GM12878 (cell line): ENCODE data around the gene LIMA1. TPM values are rescaled to one million over a fixed set of nuclear protein-coding genes. Genes with fewer than 3 reads are reported as not detected.

Experiments
- ATAC-seq: fragments of 200-7000 bp; cut with Tn5 transposase; 3 replicates; pipeline ENCODE4 v1.9.1; 2020; ENCODE audit warnings: mild to moderate bottlenecking, moderate library complexity
- BruUV-seq: library from RNA; stranded (reverse); fragments of 400-500 nt; replicated peaks from 2 replicates; lab custom pipeline; 2021; lab: Mats Ljungman, UMichigan
- CTCF ChIA-PET: fragments of 300-600 bp; sonication (Branson Sonifier 250); formaldehyde crosslinking; extraction: SDS; loops from one replicate; lab custom pipeline; 2021; ENCODE audit warnings: inconsistent platforms; lab: Yijun Ruan, JAX
- POLR2A ChIA-PET: fragments of 350-600 bp; formaldehyde crosslinking; extraction: SDS; loops from one replicate; lab custom pipeline; 2021; ENCODE audit warnings: inconsistent platforms; lab: Charles Lee
- RAD21 ChIA-PET: fragments of 300-600 bp; sonication (Branson Sonifier 250); formaldehyde crosslinking; loops from one replicate; lab custom pipeline; 2023; ENCODE audit warnings: antibody characterized with exemption; ENCODE audit not compliant: unreplicated experiment; lab: Charles Lee
- SMC1A ChIA-PET: fragments of 300-600 bp; sonication (Branson Sonifier 250); formaldehyde crosslinking; loops from one replicate; lab custom pipeline; 2023; ENCODE audit not compliant: unreplicated experiment, uncharacterized antibody; lab: Charles Lee
- DNase-seq: peaks from one replicate; pipeline ENCODE4 v3.0.0-alpha.2; 2011; ENCODE audit warnings: low read depth, low spot score
- FAIRE-seq: peaks from 3 replicates; lab custom pipeline; 2011; peaks lifted over from hg19 to GRCh38; lab: Jason Lieb, UNC
- H2AFZ ChIP-seq: 2 replicates; pipeline ENCODE4 v1.6.0; 2011; ENCODE audit warnings: low read depth, low read length, control low read depth; ENCODE audit not compliant: control insufficient read depth
- H3K27ac ChIP-seq: 2 replicates; pipeline ENCODE4 v1.5.1; 2011; ENCODE audit warnings: control low read depth; ENCODE audit not compliant: control insufficient read depth, insufficient read depth
- H3K27me3 ChIP-seq, 2 experiments: replicated peaks in 1 of 2; 2 replicates each; pipeline versions ENCODE4 v1.6.0 to v1.6.1; 2011; ENCODE audit warnings: low read length in 1 of 2; ENCODE audit not compliant: control insufficient read depth in 2 of 2, insufficient read depth in 2 of 2
- H3K36me3 ChIP-seq, 2 experiments: 2 replicates each; pipeline ENCODE4 v1.5.1; 2011; ENCODE audit warnings: low read length in 1 of 2; ENCODE audit not compliant: control insufficient read depth in 2 of 2, insufficient read depth in 2 of 2
- H3K4me1 ChIP-seq: 2 replicates; pipeline ENCODE4 v1.6.1; 2011; ENCODE audit warnings: mild to moderate bottlenecking, low read length, moderate library complexity, mixed read lengths; ENCODE audit not compliant: control insufficient read depth, insufficient read depth
- H3K4me2 ChIP-seq: 2 replicates; pipeline ENCODE4 v1.6.0; 2011; ENCODE audit warnings: control low read depth; ENCODE audit not compliant: control insufficient read depth, insufficient read depth
- H3K4me3 ChIP-seq: fragments of 200-600 bp; sonication (generic); 2 replicates; pipeline ENCODE4 v1.5.1; 2016
- H3K79me2 ChIP-seq: 2 replicates; pipeline ENCODE4 v1.6.0; 2011; ENCODE audit warnings: low read length; ENCODE audit not compliant: control insufficient read depth, insufficient read depth
- H3K9ac ChIP-seq: 2 replicates; pipeline ENCODE4 v1.8.0; 2011; ENCODE audit warnings: low read length, control low read depth, mixed read lengths; ENCODE audit not compliant: control insufficient read depth, insufficient read depth
- H3K9me3 ChIP-seq: replicated peaks from 3 replicates; pipeline ENCODE4 v1.5.1; 2011; ENCODE audit warnings: mild to moderate bottlenecking, low read length; ENCODE audit not compliant: control insufficient read depth, insufficient read depth
- H4K20me1 ChIP-seq: 2 replicates; pipeline ENCODE4 v1.6.0; 2011; ENCODE audit not compliant: control insufficient read depth, insufficient read depth
- BCL11A ChIP-seq: IDR thresholded peaks from 2 replicates; pipeline ENCODE4 v1.6.1; 2011; ENCODE audit warnings: low read depth, low read length
- BHLHE40 ChIP-seq, 2 experiments: fragments of 450-650 bp in 1 of 2; IDR thresholded peaks; 2 replicates each; pipeline ENCODE4 v1.6.1; 2011 to 2017; ENCODE audit warnings: low read depth in 2 of 2, borderline replicate concordance in 1 of 2, improper control_type of control experiment in 1 of 2, low read length in 1 of 2, mild to moderate bottlenecking in 1 of 2
- CBFB ChIP-seq: IDR thresholded peaks from 2 replicates; pipeline ENCODE4 v1.6.1; 2016; ENCODE audit warnings: antibody characterized with exemption, low read depth
- CEBPB ChIP-seq, 2 experiments: fragments of 150-350 bp in 1 of 2; IDR thresholded peaks; 2 replicates each; pipeline ENCODE4 v1.6.1; 2012 to 2014; ENCODE audit warnings: low read depth in 2 of 2, low read length in 2 of 2, borderline replicate concordance in 1 of 2, inconsistent platforms in 1 of 2
- ESRRA ChIP-seq: IDR thresholded peaks from 2 replicates; pipeline ENCODE4 v1.6.1; 2012; ENCODE audit warnings: mild to moderate bottlenecking, low read length, improper control_type of control experiment
- MEF2A ChIP-seq: IDR thresholded peaks from 2 replicates; pipeline ENCODE4 v1.6.1; 2011; ENCODE audit warnings: low read depth, mild to moderate bottlenecking, low read length, moderate library complexity; ENCODE audit not compliant: insufficient read depth
- NBN ChIP-seq: fragments of 450-650 bp; IDR thresholded peaks from 2 replicates; pipeline ENCODE4 v1.6.1; 2016
- POLR2AphosphoS5 ChIP-seq: IDR thresholded peaks from 2 replicates; pipeline ENCODE4 v1.6.1; 2011; ENCODE audit warnings: mild to moderate bottlenecking, low read length, inconsistent platforms
- SMARCA5 ChIP-seq: fragments of 450-650 bp; IDR thresholded peaks from 2 replicates; pipeline ENCODE4 v1.6.1; 2017; ENCODE audit warnings: mild to moderate bottlenecking
- ZNF207 ChIP-seq: fragments of 450-650 bp; IDR thresholded peaks from 2 replicates; pipeline ENCODE4 v1.6.1; 2014; ENCODE audit warnings: antibody characterized with exemption, mild to moderate bottlenecking, borderline replicate concordance
- ZNF384 ChIP-seq: IDR thresholded peaks from 2 replicates; pipeline ENCODE4 v1.6.1; 2012; ENCODE audit warnings: low read depth, mild to moderate bottlenecking, low read length, improper control_type of control experiment, borderline replicate concordance
- WGBS: methylation state at CpG from one replicate; pipeline ENCODE4 v1.1.6; 2016; ENCODE audit warnings: low lambda C conversion rate; ENCODE audit not compliant: insufficient replicate concordance, insufficient coverage; ENCODE audit errors: missing lambda C conversion rate; 5-methylcytosine and 5-hydroxymethylcytosine counted together
- in situ Hi-C: fragments of 300-500 bp; cut with MboI; formaldehyde crosslinking; loops from 9 replicates; pipeline ENCODE4 v1.14.3; 2018; ENCODE audit warnings: mixed read lengths
- intact Hi-C: fragments of 100-400 bp; cut with micrococcal nuclease; formaldehyde crosslinking; loops from one replicate; pipeline ENCODE4 v1.14.2; 2022; ENCODE audit not compliant: unreplicated experiment
- polyA plus RNA-seq, 11 experiments: library from polyadenylated mRNA; depleted of rRNA in 4 of 11; unstranded in 6 of 11; stranded (reverse) in 5 of 11; fragments of >200 nt; fragmentation: Nextera tagmentation in 4 of 11; fragmentation: Illumina TruSeq in 1 of 11; extraction: Ambion mirVana in 4 of 11; extraction: Trizol in 1 of 11; gene quantifications; 1 replicate in 1 of 11; 2 replicates in 10 of 11; pipeline versions ENCODE4 v1.2.1 to v1.2.3, GENCODE V29; 2011 to 2016; ENCODE audit warnings: inconsistent platforms in 2 of 11, missing spikeins in 2 of 11, low read depth in 1 of 11
- total RNA-seq, 4 experiments: library from RNA; depleted of rRNA in 3 of 4; stranded (reverse); fragments of >200 nt in 3 of 4; fragmentation: Illumina TruSeq in 1 of 4; extraction: Trizol in 1 of 4; gene quantifications; 2 replicates each; pipeline versions ENCODE4 v1.2.1 to v1.2.3, GENCODE V29; 2013 to 2021
- TF ChIP-seq, protein P1 (sequence below): fragments of 450-650 bp; IDR thresholded peaks from 2 replicates; pipeline ENCODE4 v1.6.1; 2017; ENCODE audit warnings: mild to moderate bottlenecking
- TF ChIP-seq, protein P2 (sequence below): fragments of 450-650 bp; IDR thresholded peaks from 2 replicates; pipeline ENCODE4 v1.6.1; 2016; ENCODE audit warnings: mild to moderate bottlenecking
- TF ChIP-seq, protein P3 (sequence below): IDR thresholded peaks from 2 replicates; pipeline ENCODE4 v1.6.1; 2011; ENCODE audit warnings: mild to moderate bottlenecking, low read depth, low read length, moderate library complexity; ENCODE audit not compliant: insufficient replicate concordance
- TF ChIP-seq, protein P4 (sequence below): fragments of 450-650 bp; formaldehyde crosslinking; IDR thresholded peaks from 2 replicates; pipeline ENCODE4 v1.4.0; 2020; ENCODE audit warnings: mild to moderate bottlenecking, moderate library complexity

Gene LIMA1
- total and polyA plus RNA-seq, 10 of the 15 experiments (the other 5 are each of a cell fraction or from before 2014, with no cell fraction given), result 53.2 to 109 (median 60.8) TPM

DNA sequence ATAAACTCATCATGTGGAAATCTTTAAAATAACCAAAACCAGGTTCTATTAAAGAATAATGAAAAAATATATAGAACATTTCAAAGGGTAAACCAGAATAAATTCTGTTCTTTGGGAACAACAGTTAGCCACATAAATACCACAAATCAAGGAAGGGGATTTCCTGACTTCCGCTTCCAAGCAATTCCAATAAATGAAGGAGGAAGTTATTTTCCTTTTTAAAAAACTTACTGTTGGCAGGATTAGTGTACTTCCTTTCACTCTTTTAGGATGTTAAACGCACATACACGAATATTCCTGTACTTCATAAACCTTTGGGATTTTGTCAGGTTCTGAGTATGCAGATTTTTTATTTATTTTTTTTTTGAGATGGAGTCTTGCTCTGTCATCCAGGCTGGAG, 13.7 kb upstream of the LIMA1 start:
- in situ Hi-C loops (no loop called here), intact Hi-C loops (no loop called here)
- no peaks in the 10 kb centered on the region for H3K27me3 ChIP-seq
- no peaks in the 10 kb centered on the region for H3K4me1 ChIP-seq
- H4K20me1 ChIP-seq, result no peaks in the 10 kb centered on the region
- ChIA-PET CTCF (interaction anchor here (1.4 to 2.3 kb wide), 3 partner anchors 11 to 430 kb away, joined by 4 to 5 read pairs (median 5); no protein-coding TSS in a partner anchor), SMC1A (interaction anchor here (0.6 to 2.9 kb wide), 4 partner anchors 8 to 326 kb away, joined by 3 to 9 read pairs (median 3); no protein-coding TSS in a partner anchor), RAD21 (interaction anchor here (0.6 kb wide), 1 partner anchor 27 kb away, joined by 4 read pairs; no protein-coding TSS in a partner anchor), POLR2A (no interaction called here)
- H3K79me2 ChIP-seq, result no peaks in the 10 kb centered on the region
- FAIRE-seq (no peak), ATAC-seq (no peak), DNase-seq (no peak)
- no peak overlapping the region for H3K27ac ChIP-seq
- no peak overlapping the region for H3K9ac ChIP-seq
- WGBS, result 97% methylated on average over 3 of the region's 3 CpGs
- no peaks in the 10 kb centered on the region for H3K36me3 ChIP-seq
- H3K4me3 ChIP-seq, result no peak overlapping the region
- no peak overlapping the region for H2AFZ ChIP-seq
- no peak overlapping the region for H3K4me2 ChIP-seq
- no TSS peak for BruUV-seq
- no peaks in the 10 kb centered on the region; the same call in 2 of the 3 replicates for H3K9me3 ChIP-seq
- TF ChIP-seq SMARCA5, result no peak
- TF ChIP-seq, protein P1, sequence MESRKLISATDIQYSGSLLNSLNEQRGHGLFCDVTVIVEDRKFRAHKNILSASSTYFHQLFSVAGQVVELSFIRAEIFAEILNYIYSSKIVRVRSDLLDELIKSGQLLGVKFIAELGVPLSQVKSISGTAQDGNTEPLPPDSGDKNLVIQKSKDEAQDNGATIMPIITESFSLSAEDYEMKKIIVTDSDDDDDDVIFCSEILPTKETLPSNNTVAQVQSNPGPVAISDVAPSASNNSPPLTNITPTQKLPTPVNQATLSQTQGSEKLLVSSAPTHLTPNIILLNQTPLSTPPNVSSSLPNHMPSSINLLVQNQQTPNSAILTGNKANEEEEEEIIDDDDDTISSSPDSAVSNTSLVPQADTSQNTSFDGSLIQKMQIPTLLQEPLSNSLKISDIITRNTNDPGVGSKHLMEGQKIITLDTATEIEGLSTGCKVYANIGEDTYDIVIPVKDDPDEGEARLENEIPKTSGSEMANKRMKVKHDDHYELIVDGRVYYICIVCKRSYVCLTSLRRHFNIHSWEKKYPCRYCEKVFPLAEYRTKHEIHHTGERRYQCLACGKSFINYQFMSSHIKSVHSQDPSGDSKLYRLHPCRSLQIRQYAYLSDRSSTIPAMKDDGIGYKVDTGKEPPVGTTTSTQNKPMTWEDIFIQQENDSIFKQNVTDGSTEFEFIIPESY, result no peak
- TF ChIP-seq ZNF207, result no peak
- TF ChIP-seq CEBPB (IDR thresholded peaks at IDR 0.05; ENCODE audit: borderline replicate concordance in 1 of 2, low read depth in 2 of 2, low read length in 2 of 2), result no peak
- no peak for TF ChIP-seq CBFB
- TF ChIP-seq BHLHE40 (IDR thresholded peaks at IDR 0.05; ENCODE audit: borderline replicate concordance in 1 of 2, low read depth in 2 of 2, low read length in 1 of 2), result no peak
- TF ChIP-seq POLR2AphosphoS5, result no peak
- TF ChIP-seq, protein P2, sequence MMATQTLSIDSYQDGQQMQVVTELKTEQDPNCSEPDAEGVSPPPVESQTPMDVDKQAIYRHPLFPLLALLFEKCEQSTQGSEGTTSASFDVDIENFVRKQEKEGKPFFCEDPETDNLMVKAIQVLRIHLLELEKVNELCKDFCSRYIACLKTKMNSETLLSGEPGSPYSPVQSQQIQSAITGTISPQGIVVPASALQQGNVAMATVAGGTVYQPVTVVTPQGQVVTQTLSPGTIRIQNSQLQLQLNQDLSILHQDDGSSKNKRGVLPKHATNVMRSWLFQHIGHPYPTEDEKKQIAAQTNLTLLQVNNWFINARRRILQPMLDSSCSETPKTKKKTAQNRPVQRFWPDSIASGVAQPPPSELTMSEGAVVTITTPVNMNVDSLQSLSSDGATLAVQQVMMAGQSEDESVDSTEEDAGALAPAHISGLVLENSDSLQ, result no peak
- TF ChIP-seq, protein P3, sequence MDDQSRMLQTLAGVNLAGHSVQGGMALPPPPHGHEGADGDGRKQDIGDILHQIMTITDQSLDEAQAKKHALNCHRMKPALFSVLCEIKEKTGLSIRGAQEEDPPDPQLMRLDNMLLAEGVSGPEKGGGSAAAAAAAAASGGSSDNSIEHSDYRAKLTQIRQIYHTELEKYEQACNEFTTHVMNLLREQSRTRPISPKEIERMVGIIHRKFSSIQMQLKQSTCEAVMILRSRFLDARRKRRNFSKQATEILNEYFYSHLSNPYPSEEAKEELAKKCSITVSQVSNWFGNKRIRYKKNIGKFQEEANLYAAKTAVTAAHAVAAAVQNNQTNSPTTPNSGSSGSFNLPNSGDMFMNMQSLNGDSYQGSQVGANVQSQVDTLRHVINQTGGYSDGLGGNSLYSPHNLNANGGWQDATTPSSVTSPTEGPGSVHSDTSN, result no peak
- no peak for TF ChIP-seq ESRRA
- TF ChIP-seq ZNF384, result no peak
- no peak for TF ChIP-seq MEF2A
- TF ChIP-seq BCL11A, result no peak
- no peak for TF ChIP-seq NBN
- TF ChIP-seq, protein P4, sequence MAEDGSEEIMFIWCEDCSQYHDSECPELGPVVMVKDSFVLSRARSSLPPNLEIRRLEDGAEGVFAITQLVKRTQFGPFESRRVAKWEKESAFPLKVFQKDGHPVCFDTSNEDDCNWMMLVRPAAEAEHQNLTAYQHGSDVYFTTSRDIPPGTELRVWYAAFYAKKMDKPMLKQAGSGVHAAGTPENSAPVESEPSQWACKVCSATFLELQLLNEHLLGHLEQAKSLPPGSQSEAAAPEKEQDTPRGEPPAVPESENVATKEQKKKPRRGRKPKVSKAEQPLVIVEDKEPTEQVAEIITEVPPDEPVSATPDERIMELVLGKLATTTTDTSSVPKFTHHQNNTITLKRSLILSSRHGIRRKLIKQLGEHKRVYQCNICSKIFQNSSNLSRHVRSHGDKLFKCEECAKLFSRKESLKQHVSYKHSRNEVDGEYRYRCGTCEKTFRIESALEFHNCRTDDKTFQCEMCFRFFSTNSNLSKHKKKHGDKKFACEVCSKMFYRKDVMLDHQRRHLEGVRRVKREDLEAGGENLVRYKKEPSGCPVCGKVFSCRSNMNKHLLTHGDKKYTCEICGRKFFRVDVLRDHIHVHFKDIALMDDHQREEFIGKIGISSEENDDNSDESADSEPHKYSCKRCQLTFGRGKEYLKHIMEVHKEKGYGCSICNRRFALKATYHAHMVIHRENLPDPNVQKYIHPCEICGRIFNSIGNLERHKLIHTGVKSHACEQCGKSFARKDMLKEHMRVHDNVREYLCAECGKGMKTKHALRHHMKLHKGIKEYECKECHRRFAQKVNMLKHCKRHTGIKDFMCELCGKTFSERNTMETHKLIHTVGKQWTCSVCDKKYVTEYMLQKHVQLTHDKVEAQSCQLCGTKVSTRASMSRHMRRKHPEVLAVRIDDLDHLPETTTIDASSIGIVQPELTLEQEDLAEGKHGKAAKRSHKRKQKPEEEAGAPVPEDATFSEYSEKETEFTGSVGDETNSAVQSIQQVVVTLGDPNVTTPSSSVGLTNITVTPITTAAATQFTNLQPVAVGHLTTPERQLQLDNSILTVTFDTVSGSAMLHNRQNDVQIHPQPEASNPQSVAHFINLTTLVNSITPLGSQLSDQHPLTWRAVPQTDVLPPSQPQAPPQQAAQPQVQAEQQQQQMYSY (CRISPR knock-in tag), result no peak
